Mucosa of descending colon (tissue), 3 donors: ENCODE results near the gene ILK. TPM values are rescaled to one million over a fixed set of nuclear protein-coding genes. Genes with fewer than 3 reads are reported as not detected.

Source experiments
- ATAC-seq: fragments of 200-7000 bp; cut with Tn5 transposase; one replicate; pipeline ENCODE4 v1.9.1; 2020; ENCODE audit warnings: mild to moderate bottlenecking, moderate library complexity
- DNase-seq, 3 donors: peaks; one replicate each; pipeline ENCODE4 v3.0.0-alpha.2; 2020
- H3K36me3 ChIP-seq: fragments of 200-600 bp; one replicate; pipeline ENCODE4 v1.8.0; 2021; ENCODE audit warnings: low read depth, mild to moderate bottlenecking
- H3K4me1 ChIP-seq: fragments of 200-600 bp; one replicate; pipeline ENCODE4 v1.8.0; 2021; ENCODE audit warnings: low read depth, mild to moderate bottlenecking
- H3K4me3 ChIP-seq: fragments of 200-600 bp; one replicate; pipeline ENCODE4 v1.8.0; 2021; ENCODE audit warnings: mild to moderate bottlenecking
- H3K9me3 ChIP-seq: fragments of 200-600 bp; one replicate; pipeline ENCODE4 v1.8.0; 2021; ENCODE audit warnings: mild to moderate bottlenecking
- CTCF ChIP-seq: fragments of 200-600 bp; IDR thresholded peaks from one replicate; pipeline ENCODE4 v1.8.0; 2022; ENCODE audit warnings: antibody characterized with exemption, mild to moderate bottlenecking
- intact Hi-C, 2 donors: fragments of 100-400 bp; cut with DNase I in 1 of 2; cut with micrococcal nuclease in 1 of 2; formaldehyde crosslinking; loops; one replicate each; pipeline versions ENCODE4 v1.11.0 to v1.11.1; 2022; cut with DNase I, micrococcal nuclease
- total RNA-seq, 3 donors: library from RNA; stranded (reverse); fragmentation: NEBNext Ultra II Directional in 2 of 3; extraction: Animal tissue kit (Norgen Biotek cat#: 25700) in 2 of 3; gene quantifications; one replicate each; pipeline versions ENCODE4 v1.2.1 to v1.2.4, GENCODE V29; 2021 to 2023
- donor health status: DM: no; HTN: no; CAD: no; lungs with moderate emphysema.
- donor health status: DM: no; HTN: no; CAD: no.
- donor health status: DM: no; HTN: yes; CAD: no.

The ILK gene
- total RNA-seq, 3 donors from 2014 or later = 113 to 323 (median 115) TPM

GRCh38 chr11:6604081-6604626 is 580 bp downstream of the ILK start:
- peak; percentile 51 for ATAC-seq
- Histone ChIP-seq H3K36me3 (no peaks in the 10 kb centered on the region), H3K4me3 (peak overlapping the region; percentile 91), H3K4me1 (peaks cover 35% of the 10 kb centered on the region), H3K9me3 (no peaks in the 10 kb centered on the region)
- peak; percentile 62 to 77 (median 66) for DNase-seq
- TF ChIP-seq CTCF = no peak
- intact Hi-C loops = loop anchor here in 1 of 2 donors (10.0 kb wide), 1 partner anchor 81 kb away; the partner anchor contains the start of gene MRPL17

GRCh38 chr11:6604790-6605189 is 1.2 kb downstream of the ILK start:
- intact Hi-C loops = loop anchor here in 1 of 2 donors (10.0 kb wide), 1 partner anchor 80 kb away; the partner anchor contains the start of gene MRPL17
- Histone ChIP-seq H3K9me3 (no peaks in the 10 kb centered on the region), H3K4me1 (peaks cover 35% of the 10 kb centered on the region), H3K36me3 (no peaks in the 10 kb centered on the region), H3K4me3 (no peak overlapping the region)
- TF ChIP-seq CTCF = no peak
- no peak for DNase-seq
- no peak for ATAC-seq

GRCh38 chr11:6606471-6607189 is 3.1 kb downstream of the ILK start:
- TF ChIP-seq CTCF = no peak
- Histone ChIP-seq H3K36me3 (no peaks in the 10 kb centered on the region), H3K4me3 (no peak overlapping the region), H3K4me1 (peaks cover 46% of the 10 kb centered on the region), H3K9me3 (no peaks in the 10 kb centered on the region)
- peak; percentile 58 for ATAC-seq
- intact Hi-C loops = loop anchor here in 1 of 2 donors (10.0 kb wide), 1 partner anchor 78 kb away; the partner anchor contains the start of gene MRPL17
- peak; percentile 91 to 94 (median 92) for DNase-seq

- DNase-seq (no peak), ATAC-seq (no peak)
- intact Hi-C loops = loop anchor here in 1 of 2 donors (10.0 kb wide), 1 partner anchor 78 kb away; the partner anchor contains the start of gene MRPL17
- Histone ChIP-seq H3K36me3 (no peaks in the 10 kb centered on the region), H3K9me3 (no peaks in the 10 kb centered on the region), H3K4me1 (peaks cover 39% of the 10 kb centered on the region), H3K4me3 (no peak overlapping the region)
- TF ChIP-seq CTCF = no peak
These were observed 3.7 kb downstream of the ILK start for GRCh38 chr11:6607190-6607795.

- no peak for ATAC-seq
- Histone ChIP-seq H3K36me3 (no peaks in the 10 kb centered on the region), H3K4me3 (no peak overlapping the region), H3K4me1 (peaks cover 34% of the 10 kb centered on the region), H3K9me3 (no peaks in the 10 kb centered on the region)
- TF ChIP-seq CTCF = no peak
- DNase-seq = peak in 1 of 3 donors; percentile 9
- intact Hi-C loops = loop anchor here in 1 of 2 donors (10.0 kb wide), 1 partner anchor 77 kb away; the partner anchor contains the start of gene MRPL17
These were observed 4.4 kb downstream of the ILK start for GRCh38 chr11:6608011-6608410.
